HG03460 (cell line): Measurements from ENCODE around the gene SFXN5.
"Not testable (repeated sequence)": the region's sequence is repeated elsewhere in the genome, so short reads cannot be mapped to it uniquely, and the experiment has no call there.

Experiments used
- ATAC-seq: cut with Tn5 transposase; IDR thresholded peaks from one replicate; pipeline ENCODE4 v1.9.1; 2021; ENCODE audit not compliant: unreplicated experiment

SFXN5 gene

DNA sequence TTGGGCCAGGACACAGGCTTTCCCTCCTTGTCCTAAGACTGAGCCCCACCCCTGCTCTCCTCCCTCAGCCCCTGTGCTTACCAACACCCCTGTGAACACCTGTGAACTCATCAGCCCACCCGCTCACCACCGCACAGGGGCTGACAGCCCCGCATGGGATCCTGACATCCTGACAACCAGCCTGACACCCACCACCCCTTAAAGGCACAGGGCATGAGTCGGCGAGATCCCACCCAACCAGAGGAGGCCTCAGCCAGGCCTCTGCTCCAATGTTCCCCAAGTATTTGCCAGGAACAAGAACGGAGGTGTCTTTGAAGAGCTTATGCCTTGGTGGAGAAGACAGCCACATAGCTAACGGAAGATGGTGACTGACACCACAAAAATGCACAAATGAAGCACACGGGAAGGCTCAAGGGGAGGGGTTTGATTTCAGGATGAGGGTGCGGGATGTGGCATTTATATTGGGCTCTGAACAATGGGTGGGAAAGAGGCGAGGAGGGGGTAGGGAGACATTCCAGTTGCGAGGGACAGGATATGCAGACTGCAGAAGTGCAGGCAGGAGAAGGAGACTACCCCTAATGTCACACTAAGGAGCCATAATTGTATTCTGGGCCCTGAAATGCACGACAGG lies 30.2 kb upstream of the SFXN5 start:
- ATAC-seq = no peak

- no peak for ATAC-seq
Measured at GRCh38 chr2:73100956-73101355, 29.4 kb upstream of the SFXN5 start.

- ATAC-seq = no peak
Measured at GRCh38 chr2:73099486-73099885, 28.0 kb upstream of the SFXN5 start.

- no peak for ATAC-seq
Measured at GRCh38 chr2:73095910-73096309, 24.4 kb upstream of the SFXN5 start.

DNA sequence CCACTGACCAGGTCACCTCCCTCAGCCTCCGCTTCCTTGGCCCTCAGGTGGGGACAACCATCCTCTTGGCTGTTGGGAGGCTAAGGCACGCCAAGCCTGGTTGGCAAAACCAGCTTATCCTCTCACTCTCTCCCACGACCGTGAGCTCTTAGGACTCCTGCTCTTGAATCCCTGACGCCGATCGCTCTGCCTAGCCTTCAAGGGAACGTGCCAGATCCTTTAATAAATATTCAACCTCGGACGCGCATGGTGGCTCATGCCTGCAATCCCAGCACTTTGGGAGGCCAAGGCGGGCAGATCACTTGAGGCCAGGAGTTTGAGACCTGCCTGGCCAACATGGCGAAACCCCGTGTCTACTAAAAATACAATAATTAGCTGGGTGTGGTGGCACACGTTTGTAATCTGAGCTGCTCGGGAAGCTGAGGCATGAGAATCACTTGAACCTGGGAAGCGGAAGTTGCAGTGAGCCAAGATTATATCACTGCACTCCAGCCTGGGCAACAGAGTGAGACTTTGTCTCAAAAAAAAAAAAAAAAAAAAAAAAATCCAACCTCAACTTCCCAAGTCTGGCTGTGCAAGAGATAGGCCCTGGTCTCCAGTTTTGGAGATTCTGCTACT lies 22.2 kb upstream of the SFXN5 start:
- not testable (repeated sequence) for ATAC-seq

GRCh38 chr2:73092146-73092783 lies 20.8 kb upstream of the SFXN5 start:
- ATAC-seq = no peak

DNA sequence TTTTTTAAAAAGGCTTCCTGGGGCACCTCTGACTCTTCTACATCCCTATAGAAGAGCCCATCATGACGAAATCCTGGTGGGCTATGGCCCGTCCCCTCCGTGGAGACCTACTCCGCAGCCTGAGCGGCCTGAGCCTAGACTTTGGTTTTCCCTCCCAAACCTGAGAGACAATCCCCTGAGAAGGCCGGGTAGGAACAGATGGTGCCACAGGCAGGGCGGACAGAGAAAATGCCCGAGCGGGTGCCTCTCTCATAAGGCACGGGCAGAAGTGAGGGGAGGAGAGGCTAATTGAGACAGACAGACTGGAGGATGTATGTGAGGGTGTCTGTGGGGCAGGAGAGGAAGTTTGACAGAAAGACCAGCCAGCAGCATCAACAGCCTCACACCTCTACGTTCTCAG lies 20.2 kb upstream of the SFXN5 start:
- ATAC-seq = no peak

- ATAC-seq = no peak
Measured at GRCh38 chr2:73091164-73091563, 19.7 kb upstream of the SFXN5 start.

DNA sequence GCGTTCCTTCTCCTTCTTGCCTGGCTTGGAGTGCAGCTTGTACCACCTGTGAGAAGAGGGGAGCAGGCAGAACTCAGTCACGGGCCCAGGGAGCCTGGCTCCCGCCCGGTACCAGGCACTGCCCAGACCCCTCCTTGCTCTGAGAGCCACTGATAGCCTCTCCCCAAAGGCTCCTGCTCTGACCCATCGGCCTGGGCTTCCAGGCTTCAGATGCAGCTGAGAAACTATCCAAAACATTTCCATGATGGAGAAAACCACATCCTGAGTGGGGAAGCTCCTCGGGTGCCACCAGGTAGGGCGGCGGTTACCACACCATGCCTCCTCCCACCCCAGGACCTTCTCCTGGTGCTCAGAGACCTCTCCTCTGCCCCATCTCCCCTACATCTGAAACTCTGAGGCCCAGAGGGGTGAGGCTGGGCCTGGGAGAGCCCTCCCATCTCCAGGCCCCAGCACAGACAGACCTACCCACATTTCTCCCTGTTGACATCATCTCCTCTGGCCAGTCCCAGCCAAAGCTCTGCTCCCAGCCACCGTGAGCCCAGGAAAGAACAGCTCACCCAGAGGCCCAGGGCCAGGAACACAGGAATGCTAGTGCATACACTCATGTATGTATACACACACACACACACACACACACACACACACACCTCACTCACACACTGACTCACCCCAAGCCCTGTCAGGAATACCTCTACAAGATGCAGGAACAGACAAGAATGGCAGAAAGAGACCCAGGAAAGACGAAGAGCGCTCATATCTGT lies 17.9 kb upstream of the SFXN5 start:
- ATAC-seq = no peak

GRCh38 chr2:73088703-73089102 lies 17.2 kb upstream of the SFXN5 start:
- ATAC-seq = no peak

GRCh38 chr2:73088211-73088610 lies 16.7 kb upstream of the SFXN5 start:
- no peak for ATAC-seq

- ATAC-seq = no peak
Measured at GRCh38 chr2:73087311-73087710, 15.8 kb upstream of the SFXN5 start.

- peak; percentile 90 for ATAC-seq
Measured at GRCh38 chr2:73085691-73086090, 14.2 kb upstream of the SFXN5 start.

DNA sequence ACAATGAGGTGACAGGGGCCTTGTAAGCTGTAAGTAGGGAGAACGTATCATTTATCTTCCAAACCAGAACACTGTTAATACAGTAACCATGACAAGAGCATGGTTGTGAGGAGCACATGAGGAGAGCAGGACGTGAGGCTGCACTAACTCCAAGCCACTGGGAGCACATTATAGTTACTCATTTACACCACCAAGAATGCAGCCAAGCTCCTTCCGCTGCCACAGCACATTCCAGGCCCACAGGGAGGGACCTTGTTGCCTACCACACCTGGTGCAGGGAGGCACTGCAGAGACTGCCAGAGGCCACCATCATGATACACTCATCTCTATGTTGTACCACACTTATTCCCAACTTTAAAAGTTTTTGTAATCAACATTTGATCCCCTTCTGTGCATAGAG lies 13.5 kb upstream of the SFXN5 start:
- ATAC-seq = no peak

GRCh38 chr2:73083886-73084800 lies 12.6 kb upstream of the SFXN5 start:
- no peak for ATAC-seq

DNA sequence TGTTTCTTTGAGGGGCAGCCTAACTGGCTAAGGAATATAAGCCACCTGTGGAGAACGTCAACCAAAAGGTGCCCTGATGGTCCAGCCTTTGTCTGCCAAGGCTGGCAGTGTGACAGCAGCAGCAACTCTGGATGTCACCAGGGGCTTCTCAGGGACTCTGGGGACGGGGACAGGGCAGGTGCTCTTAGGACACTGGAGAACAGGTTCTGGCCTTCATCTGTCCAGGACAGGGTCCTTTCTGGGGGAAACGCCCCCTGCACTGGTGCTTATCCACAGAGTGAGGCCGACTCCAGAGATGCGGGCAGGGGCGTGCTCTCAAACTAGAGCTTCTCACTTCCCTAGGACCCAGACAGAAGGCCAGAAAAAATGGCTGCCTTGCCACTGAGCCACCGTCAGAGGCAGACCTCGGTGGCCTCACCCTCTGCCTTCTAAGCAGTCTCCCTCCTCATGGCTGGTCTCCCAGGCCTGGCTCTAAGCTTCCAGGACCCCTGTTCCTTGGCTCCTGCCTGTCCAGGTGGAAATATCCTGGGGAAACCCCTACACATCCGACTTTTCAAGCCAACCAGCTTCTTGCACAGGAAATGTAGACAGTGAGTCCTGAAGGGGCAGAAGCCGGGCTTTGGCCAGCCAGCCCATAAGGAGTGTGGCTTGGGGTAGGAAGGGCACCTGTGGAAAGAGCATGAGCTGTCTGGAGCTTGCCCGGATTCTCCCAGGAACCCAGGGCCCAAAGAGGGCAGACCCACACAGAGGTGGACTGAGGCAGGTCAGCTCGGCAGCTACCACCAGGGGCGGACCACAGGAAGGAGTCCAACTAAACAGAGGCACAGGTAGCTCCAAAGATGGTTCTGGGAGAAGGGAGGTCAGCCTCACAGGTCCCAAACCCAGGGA lies 11.3 kb upstream of the SFXN5 start:
- ATAC-seq = no peak

GRCh38 chr2:73081181-73081671 lies 9.7 kb upstream of the SFXN5 start:
- no peak for ATAC-seq

DNA sequence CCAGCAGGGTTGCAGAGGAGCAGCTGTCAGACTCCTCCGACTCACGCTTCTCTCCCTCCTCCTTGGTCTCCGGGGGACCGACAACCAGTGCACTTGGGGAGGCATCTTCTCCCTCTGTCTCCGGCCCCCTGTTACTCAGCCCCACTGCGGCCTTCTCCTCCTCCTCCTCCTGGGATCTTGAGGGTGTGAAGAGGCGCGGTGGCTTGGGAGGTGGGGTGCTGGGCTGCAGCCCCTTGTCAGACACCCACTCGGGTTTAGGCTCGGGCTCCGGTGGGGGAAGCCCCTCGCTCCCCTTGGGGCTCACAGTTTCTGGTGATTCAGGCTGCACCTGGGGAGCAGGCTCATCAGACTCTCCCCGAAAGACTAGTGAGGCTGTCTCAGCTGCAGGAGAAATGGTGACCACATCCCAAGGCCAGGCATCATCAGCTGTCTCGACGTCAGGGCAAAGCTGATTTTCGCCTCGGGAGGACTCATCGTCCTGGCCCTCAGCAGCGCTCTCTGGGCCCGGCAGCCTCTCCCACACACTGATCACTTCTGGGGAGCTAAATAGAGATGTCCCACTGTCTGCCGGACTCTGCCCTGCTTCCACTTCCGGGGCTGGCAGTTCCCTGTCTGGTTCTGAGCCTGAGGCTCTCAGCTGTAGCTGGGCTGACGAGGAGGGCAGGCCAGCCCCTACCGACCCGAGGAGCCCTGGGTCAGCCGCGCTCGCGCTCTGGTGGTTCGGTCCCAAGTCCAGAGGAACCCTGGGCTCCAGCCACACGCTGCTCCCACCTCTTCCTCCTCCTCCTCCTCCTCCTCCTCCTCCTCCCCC lies 9.0 kb upstream of the SFXN5 start:
- no peak for ATAC-seq

GRCh38 chr2:73079636-73080035 lies 8.1 kb upstream of the SFXN5 start:
- no peak for ATAC-seq
